Activated T-cell treated with anti-CD3 and anti-CD28 coated beads for 48 hours (primary cell): Measurements from ENCODE around the gene FRAS1.

ENCODE experiments used
- DNase-seq: peaks from one replicate; pipeline ENCODE4 v3.0.0-alpha.2; 2020; ENCODE audit warnings: low read depth

Gene FRAS1

DNA sequence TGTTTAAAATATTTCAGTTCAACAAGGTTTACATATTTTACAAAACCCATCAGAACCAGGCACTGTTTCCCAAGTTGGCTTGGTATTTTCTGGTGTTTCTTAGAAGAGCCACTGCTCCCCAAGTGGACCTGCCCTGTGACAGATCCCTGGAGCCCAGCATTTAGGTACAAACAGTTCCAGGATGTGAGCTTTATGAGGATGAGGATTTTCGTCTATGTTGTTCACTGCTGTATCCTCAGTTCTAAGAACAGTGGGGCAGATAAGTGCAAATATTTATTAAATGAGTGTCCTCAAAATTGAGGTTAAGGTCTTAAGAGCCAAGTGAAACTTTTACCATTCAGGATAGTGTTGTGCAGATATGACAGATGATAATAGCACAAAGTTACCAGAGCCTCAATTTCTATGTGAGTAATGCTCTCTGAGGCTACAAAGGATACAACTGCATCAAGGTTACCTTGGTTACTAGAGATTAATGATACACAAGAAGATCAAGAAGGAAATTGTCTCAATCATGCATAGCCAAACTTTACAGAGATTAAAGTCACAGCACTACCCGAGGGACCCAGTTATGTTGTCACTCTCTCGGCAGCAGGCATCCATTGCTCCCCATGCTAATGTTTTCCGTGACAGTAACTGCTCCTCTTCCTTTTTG, 531.9 kb downstream of the FRAS1 start:
- no peak for DNase-seq

- DNase-seq: no peak
Observed at GRCh38 chr4:78591404-78591803, 534.3 kb downstream of the FRAS1 start.

- DNase-seq: peak; percentile 3
Observed at GRCh38 chr4:78592088-78592783, 535.1 kb downstream of the FRAS1 start.
